GM06990 (cell line): ENCODE measurements around the gene TRABD2A.
"Not testable (repeated sequence)": the region's sequence is repeated elsewhere in the genome, so short reads cannot be mapped to it uniquely, and the experiment has no call there.

ENCODE experiments used
- DNase-seq: peaks from one replicate; pipeline ENCODE4 v3.0.0-alpha.2; 2011; ENCODE audit not compliant: insufficient read length; ENCODE audit errors: extremely low read depth
- H3K27me3 ChIP-seq: replicated peaks from 2 replicates; pipeline ENCODE4 v1.6.0; 2011; ENCODE audit warnings: low read length; ENCODE audit not compliant: control insufficient read depth, insufficient read depth
- H3K36me3 ChIP-seq: 2 replicates; pipeline ENCODE4 v1.5.1; 2011; ENCODE audit warnings: low read length; ENCODE audit not compliant: control insufficient read depth, insufficient read depth
- H3K4me3 ChIP-seq: replicated peaks from 2 replicates; pipeline ENCODE4 v1.5.1; 2011; ENCODE audit warnings: low read depth, mild to moderate bottlenecking, control low read depth, low read length
- TF ChIP-seq, protein P1 (sequence below): IDR thresholded peaks from 2 replicates; pipeline ENCODE4 v1.5.1; 2011; ENCODE audit warnings: low read length, control low read depth, mild to moderate bottlenecking, inconsistent platforms; ENCODE audit not compliant: insufficient read depth, poor library complexity, severe bottlenecking

TRABD2A gene

DNA sequence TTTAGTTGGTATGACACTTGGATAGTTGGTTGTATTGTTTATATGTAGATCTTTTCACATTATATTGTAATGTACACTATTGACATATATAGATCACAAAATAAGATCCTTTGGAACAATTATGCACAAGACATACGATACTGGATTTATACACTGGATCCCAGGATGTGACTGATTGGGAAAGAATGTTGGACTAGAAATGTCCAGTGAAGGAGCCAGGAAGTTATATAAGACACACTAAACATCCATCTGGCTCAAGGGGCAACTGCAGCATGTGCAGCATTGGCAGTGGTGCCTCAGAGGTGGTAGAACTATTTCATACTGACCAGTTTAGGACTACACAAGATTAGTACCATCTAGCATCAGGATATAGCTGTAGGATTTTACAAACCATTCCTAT lies 104.9 kb downstream of the TRABD2A start:
- Histone ChIP-seq H3K4me3 (no peak overlapping the region), H3K36me3 (no peaks in the 10 kb centered on the region), H3K27me3 (no peaks in the 10 kb centered on the region)
- TF ChIP-seq, protein P1, sequence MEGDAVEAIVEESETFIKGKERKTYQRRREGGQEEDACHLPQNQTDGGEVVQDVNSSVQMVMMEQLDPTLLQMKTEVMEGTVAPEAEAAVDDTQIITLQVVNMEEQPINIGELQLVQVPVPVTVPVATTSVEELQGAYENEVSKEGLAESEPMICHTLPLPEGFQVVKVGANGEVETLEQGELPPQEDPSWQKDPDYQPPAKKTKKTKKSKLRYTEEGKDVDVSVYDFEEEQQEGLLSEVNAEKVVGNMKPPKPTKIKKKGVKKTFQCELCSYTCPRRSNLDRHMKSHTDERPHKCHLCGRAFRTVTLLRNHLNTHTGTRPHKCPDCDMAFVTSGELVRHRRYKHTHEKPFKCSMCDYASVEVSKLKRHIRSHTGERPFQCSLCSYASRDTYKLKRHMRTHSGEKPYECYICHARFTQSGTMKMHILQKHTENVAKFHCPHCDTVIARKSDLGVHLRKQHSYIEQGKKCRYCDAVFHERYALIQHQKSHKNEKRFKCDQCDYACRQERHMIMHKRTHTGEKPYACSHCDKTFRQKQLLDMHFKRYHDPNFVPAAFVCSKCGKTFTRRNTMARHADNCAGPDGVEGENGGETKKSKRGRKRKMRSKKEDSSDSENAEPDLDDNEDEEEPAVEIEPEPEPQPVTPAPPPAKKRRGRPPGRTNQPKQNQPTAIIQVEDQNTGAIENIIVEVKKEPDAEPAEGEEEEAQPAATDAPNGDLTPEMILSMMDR, result no peak
- no peak for DNase-seq

- not testable (repeated sequence) for H3K27me3 ChIP-seq, DNase-seq, H3K4me3 ChIP-seq, H3K36me3 ChIP-seq
Measured at GRCh38 chr2:84773562-84773961, 107.3 kb downstream of the TRABD2A start.
